NCI-H1694 (cell line): ENCODE measurements around the gene DENND5B.
"Not testable (repeated sequence)": the region's sequence is repeated elsewhere in the genome, so short reads cannot be mapped to it uniquely, and the experiment has no call there.

ENCODE experiments used
- DNase-seq: peaks from one replicate; lab custom pipeline; 2025; lab: John Stamatoyannopoulos, UW

DENND5B gene

DNA sequence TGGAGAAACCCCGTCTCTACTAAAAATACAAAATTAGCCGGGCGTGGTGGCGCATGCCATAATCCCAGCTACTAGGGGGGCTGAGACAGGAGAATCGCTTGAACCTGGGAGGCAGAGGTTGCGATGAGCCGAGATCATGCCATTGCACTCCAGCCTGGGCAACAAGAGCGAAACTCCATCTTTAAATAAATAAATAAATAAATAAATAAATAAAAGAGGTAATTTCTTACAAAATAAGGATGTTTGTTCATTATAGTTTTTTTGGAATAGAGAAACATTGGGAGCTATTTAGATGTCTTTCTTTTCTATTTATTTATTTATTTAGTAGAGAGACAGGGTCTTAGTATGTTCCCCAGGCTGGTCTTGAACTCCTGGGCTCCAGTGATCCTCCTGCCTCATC is 213.7 kb downstream of the DENND5B start:
- not testable (repeated sequence) for DNase-seq

DNA sequence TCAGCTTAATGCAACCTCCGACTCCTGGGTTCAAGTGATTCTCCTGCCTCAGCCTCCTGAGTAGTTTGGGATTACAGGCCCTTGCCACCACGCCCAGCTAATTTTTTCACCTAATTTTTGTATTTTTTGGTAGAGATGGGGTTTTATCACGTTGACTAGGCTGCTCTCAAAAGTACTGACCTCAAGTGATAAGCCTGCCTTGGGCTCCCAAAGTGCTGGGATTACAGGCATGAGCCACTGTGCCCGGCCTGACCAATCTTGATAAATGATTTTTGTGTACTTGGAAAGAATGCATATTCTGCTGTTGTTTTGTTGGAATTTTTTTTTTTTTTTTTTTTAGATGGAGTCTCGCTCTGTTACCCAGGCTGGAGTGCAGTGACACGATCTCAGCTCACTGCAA is 215.5 kb downstream of the DENND5B start:
- DNase-seq, result not testable (repeated sequence)

DNA sequence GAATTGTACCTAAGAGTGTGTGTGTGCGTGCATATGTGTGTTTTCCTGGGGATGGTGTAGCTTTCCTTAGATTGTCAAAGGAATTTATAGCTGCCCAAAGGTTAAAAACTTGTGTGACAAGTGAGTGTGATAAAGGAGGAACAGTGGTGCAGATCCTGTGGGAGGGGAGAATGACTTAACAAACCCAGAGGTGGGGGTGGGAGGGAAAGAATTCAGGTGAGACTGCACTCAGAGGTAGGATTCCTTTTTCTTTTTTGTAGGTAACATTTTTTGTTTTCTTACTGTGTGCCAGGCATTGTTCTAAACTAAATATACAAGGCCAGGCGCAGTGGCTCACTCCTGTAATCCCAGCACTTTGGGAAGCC is 219.7 kb downstream of the DENND5B start:
- no peak for DNase-seq

DNA sequence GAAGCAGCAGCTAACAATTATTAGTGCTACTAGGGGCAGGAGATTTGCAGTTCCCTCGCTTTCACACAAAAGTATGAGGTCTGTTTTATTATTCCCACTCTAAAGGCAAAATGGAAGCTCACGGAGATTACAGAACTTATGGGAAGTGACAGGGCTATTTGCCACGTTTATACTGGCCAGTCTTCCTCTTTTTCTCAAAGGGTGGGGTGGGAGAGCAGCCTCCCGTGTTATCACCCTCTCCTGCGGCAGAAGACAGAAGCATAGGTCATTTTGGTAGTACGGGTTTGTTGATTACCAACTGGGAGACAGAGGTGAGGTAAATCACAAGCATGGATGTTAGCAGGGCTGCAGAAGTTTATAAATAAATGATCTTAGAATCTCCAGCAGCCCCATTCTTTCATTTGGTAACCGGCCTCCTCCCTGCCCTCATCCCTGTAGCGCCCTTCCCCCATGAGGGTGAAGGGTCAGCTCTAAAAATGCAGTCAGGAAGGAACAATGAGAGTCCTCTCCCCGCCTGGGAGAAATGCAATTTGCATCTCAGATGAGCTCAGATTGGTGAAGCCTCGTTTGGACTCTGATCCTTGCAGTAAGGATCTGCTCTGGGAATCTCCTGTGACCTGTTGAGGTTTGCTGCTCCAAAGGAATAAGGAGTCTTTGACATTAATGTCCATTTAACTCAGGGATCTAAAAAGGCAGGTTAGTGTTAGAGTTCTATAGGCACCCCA is 220.2 kb downstream of the DENND5B start:
- no peak for DNase-seq

DNA sequence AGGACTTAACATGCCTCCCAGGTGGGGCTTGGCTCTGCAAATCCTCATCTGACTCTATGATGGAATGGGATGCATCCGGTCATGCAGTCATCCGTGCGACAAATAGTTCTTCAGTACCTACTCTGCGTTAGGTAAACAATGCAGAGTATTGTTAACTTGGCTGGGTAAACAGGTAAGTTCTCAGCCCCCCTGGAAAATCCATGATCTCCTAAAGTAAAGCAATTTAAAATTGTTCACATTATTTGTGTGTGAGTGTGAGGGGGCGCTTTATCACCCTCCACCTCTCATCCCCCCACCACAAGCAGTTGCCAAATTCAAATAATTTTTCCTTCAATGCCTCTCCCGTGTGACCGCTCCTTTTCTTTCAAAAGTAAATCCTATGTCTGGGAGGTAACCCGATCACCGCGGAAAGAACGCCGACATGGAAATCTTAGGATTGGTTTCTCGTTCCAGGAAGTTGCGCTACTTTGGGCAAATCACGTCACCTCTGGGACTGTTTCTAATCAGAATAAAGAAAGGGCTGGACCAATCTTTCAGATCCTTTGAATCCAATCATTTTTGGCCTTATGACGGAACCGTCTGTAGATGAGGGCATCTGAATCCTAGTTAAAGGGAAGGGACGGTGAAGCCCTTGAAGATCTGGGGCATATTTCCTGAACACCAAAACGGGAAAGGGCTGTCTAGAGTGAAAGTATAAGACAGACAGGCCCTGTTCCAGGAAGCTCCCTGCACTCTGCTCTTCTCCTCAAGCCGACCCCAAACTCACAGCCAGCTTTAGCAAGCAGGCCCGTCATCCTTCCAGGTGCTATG is 221.0 kb downstream of the DENND5B start:
- no peak for DNase-seq

DNA sequence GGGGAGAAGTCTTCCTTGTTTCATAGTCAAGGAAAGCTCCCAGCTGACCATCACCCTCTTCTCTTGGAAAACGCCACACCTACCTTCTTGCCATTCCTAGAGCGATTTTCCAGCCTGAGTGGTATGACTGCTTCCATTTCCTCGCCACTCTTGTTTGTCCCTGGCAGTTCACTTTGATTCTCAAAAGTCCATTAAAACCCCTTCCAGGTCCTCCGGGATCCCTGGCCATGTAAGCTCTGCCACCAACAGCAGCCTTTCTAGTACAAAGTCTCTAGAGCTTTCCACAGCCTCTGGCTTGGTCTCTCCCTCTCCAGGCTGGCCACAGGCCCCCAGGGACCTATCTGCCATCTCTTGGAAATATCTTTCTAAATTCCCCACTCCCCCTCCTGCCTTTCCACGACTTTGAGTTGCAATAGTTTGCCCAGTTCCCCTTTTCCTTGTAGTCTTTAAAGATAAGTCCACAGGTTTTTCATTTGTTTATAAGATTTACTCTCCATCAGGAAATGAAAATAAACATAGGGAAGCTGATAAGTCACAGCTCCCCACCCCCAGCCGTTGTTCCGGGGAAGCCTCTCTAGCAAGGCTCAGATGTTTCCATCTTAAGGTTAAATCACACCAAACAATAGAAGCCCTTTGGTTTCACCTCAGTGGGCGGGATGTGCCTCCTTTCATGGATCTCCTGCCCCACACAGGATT is 222.1 kb downstream of the DENND5B start:
- no peak for DNase-seq

DNA sequence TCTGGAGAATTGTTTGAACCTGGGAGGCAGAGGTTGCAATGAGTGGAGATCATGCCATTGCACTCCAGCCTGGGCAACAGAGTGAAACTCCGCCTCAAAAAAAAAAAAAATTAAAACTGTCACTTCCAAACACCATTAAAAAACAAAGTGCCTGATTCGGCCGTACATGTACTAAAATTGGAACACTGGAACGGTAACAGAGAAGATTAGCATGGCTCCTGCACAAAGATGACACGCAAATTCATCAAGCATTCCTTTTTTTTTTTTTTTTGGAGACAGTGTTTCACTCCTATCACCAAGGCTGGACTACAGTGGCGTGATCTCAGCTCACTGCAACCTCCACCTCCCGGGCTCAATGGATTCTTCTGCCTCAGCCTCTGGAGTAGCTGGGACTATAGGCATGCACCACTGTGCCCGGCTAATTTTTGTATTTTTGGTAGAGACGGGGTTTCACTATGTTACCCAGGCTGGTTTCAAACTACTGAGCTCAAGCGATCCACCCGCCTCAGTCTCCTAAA is 224.8 kb downstream of the DENND5B start:
- no peak for DNase-seq

DNA sequence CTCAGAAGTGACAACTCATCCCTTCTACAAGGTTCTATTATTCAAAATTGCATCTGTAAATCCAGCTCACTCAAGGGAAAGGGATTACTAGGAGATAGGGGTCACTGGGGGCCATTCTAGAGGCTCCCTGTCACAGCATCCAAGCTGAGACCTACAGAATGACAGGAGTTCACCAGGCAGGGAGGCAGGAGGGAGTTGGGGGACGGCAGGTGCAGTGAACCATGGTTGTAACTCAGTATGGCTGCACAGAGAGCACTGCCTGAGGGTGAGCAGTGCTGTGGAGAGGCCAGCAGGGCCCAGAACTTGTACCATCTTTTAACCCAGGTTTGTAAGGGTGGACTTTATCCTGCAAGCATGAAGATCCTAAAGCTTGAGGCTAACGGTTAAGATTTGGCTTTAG is 227.1 kb downstream of the DENND5B start:
- no peak for DNase-seq

DNA sequence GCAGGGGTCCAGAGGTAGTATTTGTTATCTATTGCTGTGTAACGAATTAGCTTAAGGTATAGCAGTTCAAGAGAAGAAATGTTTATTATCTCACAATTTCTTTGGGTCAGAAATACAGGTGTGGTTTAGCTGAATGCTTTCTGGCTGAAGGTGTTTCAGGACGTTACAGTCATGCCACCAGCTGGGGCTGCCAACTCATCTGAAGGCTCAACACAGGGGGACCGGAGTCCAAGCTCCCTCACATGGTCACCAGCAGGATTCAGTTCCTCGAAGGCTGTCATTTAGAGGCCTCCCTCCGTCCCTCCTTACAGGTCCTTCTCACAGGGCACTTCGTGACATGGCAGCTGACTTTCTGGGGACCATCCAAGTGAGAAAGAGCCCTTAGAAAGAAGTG is 227.5 kb downstream of the DENND5B start:
- no peak for DNase-seq

DNA sequence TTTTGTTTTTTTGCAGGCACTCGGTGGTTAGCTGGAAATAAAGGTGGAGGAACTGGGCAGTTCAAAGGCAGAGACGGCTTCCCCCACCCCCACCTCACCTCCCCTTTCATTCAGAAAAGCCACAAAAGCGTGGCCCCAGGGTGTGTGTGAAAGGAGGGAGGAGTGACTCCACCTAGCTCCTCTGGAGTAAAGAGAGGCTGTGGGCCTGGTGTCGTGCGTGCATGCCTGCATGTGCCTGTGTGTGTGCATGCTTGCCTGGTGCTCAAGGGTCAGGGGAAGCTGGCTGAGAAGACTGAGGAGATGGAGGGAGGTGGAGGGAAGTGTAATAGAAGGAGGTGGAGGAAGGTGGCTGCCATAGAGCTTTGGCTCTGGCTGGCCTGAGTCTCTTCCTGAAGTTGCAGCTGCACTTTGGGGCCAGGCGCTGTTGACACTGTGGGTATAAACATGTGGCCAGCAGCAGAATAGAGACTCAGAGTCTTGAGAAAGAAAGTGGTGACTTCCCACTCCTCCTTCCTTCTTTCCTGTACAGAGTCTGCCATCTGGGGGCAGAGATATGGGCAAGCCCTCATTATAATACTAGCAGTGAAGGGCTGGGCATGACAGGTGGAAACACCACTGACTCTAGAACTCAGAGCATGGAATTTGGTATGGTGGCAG is 228.0 kb downstream of the DENND5B start:
- DNase-seq, result peak; percentile 6

DNA sequence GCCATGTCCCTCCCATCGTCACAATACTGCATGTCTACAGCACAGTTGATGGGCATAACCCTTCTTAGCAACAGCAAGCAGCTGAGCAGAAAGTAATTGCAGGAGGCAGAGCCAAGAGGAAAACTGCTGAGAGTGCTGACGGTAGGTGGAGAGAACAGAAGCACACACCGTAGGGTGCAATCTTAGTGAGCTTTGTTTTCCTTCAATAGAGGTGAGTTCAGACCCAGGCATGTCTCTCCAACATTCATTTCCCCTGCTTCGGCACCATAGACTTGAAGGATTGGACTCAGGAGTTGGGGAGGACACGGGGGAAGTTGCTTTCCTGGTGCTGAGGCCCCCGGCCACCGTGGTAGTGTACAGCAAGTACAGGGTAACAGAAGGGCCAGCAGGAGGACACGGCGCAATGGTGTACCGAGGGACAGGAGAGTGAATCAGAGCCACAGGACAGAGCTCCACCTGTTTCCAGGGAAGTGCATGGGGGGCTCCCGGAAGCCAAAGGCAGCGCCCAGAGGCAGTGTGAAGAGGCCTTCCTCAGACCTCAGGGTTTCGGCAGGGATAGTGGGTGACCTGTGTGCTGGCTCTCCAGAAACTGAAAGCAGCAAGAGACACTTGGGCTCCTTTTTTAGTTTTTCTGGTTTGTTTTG is 228.7 kb downstream of the DENND5B start:
- peak; percentile 75 for DNase-seq

DNA sequence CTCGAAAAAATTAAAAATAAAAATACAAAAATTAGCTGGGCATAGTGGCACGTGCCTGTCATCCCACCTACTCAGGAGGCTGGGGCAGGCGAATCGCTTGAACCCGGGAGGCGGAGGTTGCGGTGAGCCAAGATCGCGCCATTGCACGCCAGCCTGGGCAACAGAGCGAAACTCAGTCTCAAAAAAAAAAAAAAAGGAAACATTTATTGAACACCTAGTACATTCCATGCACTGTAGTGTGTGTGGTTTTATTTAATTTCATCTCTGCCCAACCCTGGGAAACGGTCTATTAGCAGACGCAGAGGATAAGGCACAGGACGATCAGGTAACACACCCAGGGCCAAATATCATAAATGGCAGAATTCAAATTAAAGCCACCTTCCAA is 229.2 kb downstream of the DENND5B start:
- no peak for DNase-seq

DNA sequence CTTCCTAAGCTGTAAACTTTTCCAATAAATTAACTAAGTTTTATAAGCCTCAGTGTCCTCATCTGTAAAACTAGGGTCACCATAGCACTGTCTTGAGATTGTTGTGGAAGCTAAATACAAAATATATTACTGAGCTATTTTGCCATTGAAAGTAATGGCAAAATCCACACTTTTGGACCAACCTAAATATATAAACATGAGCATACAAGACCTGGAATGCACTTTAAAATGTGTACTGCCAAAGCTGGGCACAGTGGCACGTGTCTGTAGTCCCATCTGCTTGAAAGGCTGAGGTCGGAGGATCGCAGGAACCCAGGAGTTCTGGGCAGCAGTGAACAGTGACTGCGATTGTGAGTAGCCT is 235.2 kb downstream of the DENND5B start:
- DNase-seq, result no peak

DNA sequence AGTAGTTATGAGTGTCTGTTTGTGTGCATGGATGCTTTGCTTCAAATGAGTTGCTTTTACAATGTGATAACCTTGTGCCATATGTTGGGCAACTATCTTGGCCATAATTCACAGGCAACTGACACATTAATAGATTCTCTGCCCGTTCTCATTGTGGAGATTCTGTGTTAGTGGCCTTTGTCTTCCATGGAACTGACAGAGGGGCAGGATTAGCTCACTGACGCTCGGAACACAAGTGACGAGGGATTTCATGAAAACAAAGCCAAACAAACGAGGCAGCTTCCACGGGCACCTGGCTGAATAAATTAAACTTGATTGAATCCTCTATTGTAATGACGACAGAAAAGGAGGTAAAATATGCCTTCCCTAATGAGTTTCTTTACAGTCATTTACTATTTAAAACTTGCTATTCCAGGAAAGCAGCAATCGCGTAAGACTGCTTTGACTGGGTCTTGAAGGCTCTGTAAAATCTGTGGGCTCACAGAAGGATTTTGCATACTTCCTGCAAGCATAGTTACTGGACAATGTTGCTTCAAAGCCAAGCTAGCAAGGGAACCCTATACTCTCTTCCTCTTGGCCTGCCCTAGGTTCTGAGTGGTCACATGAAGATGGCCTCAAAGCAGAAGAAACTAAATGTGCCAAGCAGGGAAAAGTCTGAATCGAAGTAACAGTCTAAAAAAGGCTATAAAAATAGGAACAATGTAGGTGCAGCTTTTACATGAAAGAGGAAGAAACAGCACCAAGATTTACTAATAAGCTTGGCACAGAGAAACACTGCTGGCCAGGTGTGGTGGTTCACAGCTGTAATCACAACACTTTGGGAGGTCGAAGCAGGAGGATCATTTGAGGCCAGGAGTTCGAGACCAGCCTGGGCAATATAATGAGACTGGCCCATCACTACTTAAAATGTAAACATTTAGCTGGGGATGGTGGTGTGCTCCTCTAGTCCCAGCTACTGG is 236.9 kb downstream of the DENND5B start:
- peak; percentile 84 for DNase-seq

DNA sequence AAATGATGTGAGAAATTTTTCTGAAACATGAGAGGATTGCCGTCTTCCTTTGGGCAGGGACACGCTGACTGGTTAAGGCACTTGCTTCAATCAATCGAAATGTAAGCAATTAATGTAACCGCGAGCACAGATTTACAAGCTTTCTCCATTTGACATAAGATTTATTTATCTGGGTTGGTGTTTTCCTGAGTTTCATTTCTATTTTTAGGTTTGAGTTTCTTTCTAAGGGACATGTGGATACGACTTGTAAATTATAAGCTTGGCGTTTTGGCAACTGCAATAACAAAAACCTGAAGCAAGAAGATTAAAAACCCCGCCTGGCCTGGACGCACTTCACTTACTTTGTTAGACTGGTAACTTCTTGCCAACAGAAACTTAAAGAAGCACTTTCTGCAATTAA is 244.7 kb downstream of the DENND5B start:
- no peak for DNase-seq

DNA sequence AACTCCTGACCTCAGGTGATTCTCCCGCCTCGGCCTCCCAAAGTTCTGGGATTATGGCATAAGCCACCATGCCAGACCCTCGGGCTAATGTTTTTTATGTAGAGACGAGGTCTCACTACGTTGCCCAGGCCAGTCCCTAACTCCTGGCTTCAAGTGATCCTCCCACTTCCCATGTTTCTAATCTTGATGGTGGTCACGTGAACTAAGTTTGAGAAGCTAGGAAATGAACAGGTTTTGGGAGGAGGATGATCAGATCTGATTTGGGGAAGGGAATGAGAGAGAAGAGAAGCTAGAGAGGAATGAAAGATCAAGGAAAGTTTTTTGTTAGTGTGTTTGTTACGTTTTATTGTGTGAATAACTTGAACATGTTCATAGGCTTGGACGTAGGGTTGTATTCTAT is 247.8 kb downstream of the DENND5B start:
- DNase-seq, result no peak

DNA sequence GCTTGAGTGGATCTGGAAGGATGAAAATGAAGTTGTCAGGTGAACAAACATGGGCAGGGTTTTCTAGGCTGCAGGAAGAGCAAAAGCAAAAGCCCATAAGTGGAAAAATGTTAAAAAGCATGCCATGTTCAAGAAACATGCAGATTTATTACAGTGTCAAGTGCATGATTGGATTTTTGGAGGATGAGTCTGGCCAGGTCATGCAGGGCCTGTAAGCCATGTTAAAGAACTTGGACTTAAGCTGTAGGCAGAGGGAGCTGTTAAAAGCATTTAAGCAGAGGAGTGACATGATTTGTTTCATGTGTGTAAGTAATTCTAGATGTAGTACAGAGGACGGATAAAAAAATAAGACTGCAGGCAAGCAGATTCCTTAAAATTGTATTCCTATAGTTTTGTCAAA is 248.7 kb downstream of the DENND5B start:
- DNase-seq, result no peak

DNA sequence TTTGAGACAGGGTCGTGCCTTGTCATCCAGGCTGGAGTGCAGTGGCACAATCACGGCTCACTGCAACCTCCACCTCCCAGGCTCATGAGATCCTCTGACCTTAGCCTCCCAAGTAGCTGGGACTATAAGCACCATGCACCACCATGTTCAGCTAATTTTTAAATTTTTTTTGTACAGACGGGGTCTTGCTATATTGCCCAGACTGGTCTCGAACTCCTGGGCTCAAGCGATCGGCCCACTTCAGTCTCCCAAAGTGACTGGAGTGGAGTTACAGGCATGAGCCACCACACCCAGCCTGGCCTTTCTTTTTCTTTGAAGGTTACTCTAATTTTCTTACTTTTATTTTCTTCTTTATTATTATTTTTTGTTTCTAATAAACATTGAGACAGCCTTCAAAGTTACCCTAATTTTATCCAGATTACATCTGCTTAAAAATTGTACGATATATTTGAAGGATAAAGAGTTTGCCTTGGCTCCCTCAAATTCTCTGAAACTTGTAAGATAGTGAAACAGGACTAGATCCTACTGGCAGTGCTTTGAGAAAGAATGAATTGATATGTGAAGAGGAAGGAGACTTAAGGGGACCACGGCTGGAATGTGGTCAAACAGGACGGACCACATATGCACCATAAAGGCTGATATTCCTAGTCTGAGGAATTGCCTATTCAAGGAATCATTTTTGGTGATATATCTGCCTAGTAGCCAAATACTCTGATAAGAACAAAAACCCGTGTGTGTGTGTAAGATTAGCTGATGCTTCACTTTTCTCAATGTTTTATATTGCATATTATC is 250.9 kb downstream of the DENND5B start:
- no peak for DNase-seq

DNA sequence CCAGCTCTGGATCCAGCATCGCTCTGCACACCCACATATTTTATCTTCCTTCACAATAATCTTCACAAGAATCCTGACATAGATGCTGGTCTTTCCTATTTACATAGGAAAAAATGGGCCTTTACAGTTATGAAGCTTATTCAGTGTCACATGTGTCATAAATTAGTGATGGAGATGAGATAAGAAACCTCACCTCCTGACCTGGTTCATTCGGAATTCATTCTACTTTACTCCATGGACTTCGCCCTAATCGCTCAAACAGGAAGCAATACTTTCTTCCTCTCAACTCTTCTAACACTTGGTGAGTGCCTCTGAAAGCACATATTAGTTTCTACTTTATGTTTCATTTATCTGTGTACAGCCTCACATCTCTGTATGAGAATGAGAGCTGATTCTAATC is 253.0 kb downstream of the DENND5B start:
- no peak for DNase-seq
